Measurements from ENCODE around the gene GASK1A.

DNA sequence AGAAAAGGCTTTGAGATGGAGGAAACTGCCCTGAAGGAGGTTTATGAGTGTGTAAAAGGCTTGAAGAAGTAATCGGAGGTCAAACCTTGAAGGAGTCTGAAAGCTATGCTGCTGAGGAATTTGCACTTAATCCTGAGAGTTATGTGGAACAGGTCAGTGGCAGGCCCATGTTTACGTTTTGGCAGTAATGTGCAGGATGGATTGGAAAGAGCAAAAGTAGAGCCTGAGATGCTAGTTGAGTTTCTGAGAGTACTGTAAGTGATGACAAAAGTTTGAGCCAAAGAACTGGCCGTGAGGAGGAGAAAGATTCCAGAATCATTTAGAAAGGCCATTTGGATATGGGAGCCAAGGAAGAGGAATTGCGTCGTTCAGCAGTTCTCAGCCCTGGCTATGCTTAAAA, 3.2 kb upstream of the GASK1A start:
- TF ChIP-seq POLR2A (IDR thresholded peaks at IDR 0.05): no peak
- TF ChIP-seq, protein P1, sequence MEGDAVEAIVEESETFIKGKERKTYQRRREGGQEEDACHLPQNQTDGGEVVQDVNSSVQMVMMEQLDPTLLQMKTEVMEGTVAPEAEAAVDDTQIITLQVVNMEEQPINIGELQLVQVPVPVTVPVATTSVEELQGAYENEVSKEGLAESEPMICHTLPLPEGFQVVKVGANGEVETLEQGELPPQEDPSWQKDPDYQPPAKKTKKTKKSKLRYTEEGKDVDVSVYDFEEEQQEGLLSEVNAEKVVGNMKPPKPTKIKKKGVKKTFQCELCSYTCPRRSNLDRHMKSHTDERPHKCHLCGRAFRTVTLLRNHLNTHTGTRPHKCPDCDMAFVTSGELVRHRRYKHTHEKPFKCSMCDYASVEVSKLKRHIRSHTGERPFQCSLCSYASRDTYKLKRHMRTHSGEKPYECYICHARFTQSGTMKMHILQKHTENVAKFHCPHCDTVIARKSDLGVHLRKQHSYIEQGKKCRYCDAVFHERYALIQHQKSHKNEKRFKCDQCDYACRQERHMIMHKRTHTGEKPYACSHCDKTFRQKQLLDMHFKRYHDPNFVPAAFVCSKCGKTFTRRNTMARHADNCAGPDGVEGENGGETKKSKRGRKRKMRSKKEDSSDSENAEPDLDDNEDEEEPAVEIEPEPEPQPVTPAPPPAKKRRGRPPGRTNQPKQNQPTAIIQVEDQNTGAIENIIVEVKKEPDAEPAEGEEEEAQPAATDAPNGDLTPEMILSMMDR (IDR thresholded peaks at IDR 0.05): no peak

Measured in esophagus squamous epithelium (tissue), 4 donors.